Fibroblast of peridontal ligament (primary cell): Measurements from ENCODE around the gene SLC8A1.

ENCODE experiments used
- DNase-seq: peaks from one replicate; pipeline ENCODE4 v3.0.0-alpha.2; 2010; ENCODE audit errors: extremely low read depth

SLC8A1 gene

GRCh38 chr2:40311026-40311425 lies 140.9 kb downstream of the SLC8A1 start:
- no peak for DNase-seq

GRCh38 chr2:40310303-40310702 lies 141.6 kb downstream of the SLC8A1 start:
- DNase-seq: no peak

GRCh38 chr2:40304340-40304739 lies 147.6 kb downstream of the SLC8A1 start:
- no peak for DNase-seq

- DNase-seq: no peak
Observed at GRCh38 chr2:40303746-40304145, 148.1 kb downstream of the SLC8A1 start.

- peak; percentile 85 for DNase-seq
Observed at GRCh38 chr2:40302751-40303325, 149.1 kb downstream of the SLC8A1 start.

GRCh38 chr2:40300391-40300790 lies 151.5 kb downstream of the SLC8A1 start:
- DNase-seq: no peak

- DNase-seq: no peak
Observed at GRCh38 chr2:40299781-40300180, 152.1 kb downstream of the SLC8A1 start.

GRCh38 chr2:40299173-40299572 lies 152.7 kb downstream of the SLC8A1 start:
- no peak for DNase-seq

GRCh38 chr2:40298026-40298425 lies 153.9 kb downstream of the SLC8A1 start:
- no peak for DNase-seq

- DNase-seq: no peak
Observed at GRCh38 chr2:40292291-40292690, 159.6 kb downstream of the SLC8A1 start.

GRCh38 chr2:40289771-40290404 lies 162.0 kb downstream of the SLC8A1 start:
- DNase-seq: no peak

GRCh38 chr2:40287773-40288172 lies 164.1 kb downstream of the SLC8A1 start:
- DNase-seq: no peak

GRCh38 chr2:40287195-40287594 lies 164.7 kb downstream of the SLC8A1 start:
- peak; percentile 56 for DNase-seq

GRCh38 chr2:40286721-40287120 lies 165.2 kb downstream of the SLC8A1 start:
- DNase-seq: no peak

GRCh38 chr2:40285391-40285790 lies 166.5 kb downstream of the SLC8A1 start:
- no peak for DNase-seq

GRCh38 chr2:40284797-40285196 lies 167.1 kb downstream of the SLC8A1 start:
- DNase-seq: peak; percentile 72

- peak; percentile 38 for DNase-seq
Observed at GRCh38 chr2:40283111-40283909, 168.6 kb downstream of the SLC8A1 start.

GRCh38 chr2:40282428-40282827 lies 169.5 kb downstream of the SLC8A1 start:
- peak; percentile 88 for DNase-seq

GRCh38 chr2:40281021-40281940 lies 170.6 kb downstream of the SLC8A1 start:
- DNase-seq: peak; percentile 89

- no peak for DNase-seq
Observed at GRCh38 chr2:40279482-40279881, 172.4 kb downstream of the SLC8A1 start.

- DNase-seq: peak; percentile 72
Observed at GRCh38 chr2:40279001-40279400, 172.9 kb downstream of the SLC8A1 start.

- no peak for DNase-seq
Observed at GRCh38 chr2:40276076-40276475, 175.8 kb downstream of the SLC8A1 start.
